Stimulated activated naive B cell treated with anti-CD40 and anti-IgM and Interleukin-4, amounts not matched to agents 10 μg/mL and 1 μg/mL and 100 μg/mL, for 72 hours (primary cell): ENCODE measurements around the gene NOL7.
A peak's percentile ranks its signal among the peaks of the same experiment; 100 is the strongest.

Source experiments
- ATAC-seq, 2 donors: fragments of 150-1000 bp; cut with Tn5 transposase; replicated peaks; 2 replicates each; pipeline ENCODE4 v1.10.0; 2021; ENCODE audit warnings: moderate library complexity in 1 of 2
- DNase-seq: peaks from one replicate; pipeline ENCODE4 v3.0.0; 2021
- H3K27ac Mint-ChIP-seq: one replicate; pipeline ENCODE4 v1.8.0; 2022; ENCODE audit warnings: mild to moderate bottlenecking, mixed read lengths
- H3K27me3 Mint-ChIP-seq, 2 donors: one replicate each; pipeline ENCODE4 v1.8.0; 2022; ENCODE audit warnings: mixed read lengths in 2 of 2
- H3K36me3 Mint-ChIP-seq, 2 donors: one replicate each; pipeline ENCODE4 v1.8.0; 2022; ENCODE audit warnings: mixed read lengths in 2 of 2, mild to moderate bottlenecking in 1 of 2
- H3K4me1 Mint-ChIP-seq, 2 donors: one replicate each; pipeline ENCODE4 v1.8.0; 2022; ENCODE audit warnings: mixed read lengths in 2 of 2, mild to moderate bottlenecking in 1 of 2
- H3K4me3 Mint-ChIP-seq, 2 donors: one replicate each; pipeline ENCODE4 v1.8.0; 2022; ENCODE audit warnings: mild to moderate bottlenecking in 2 of 2, mixed read lengths in 2 of 2, moderate library complexity in 1 of 2
- H3K9me3 Mint-ChIP-seq, 2 donors: one replicate each; pipeline ENCODE4 v1.8.0; 2022; ENCODE audit warnings: mixed read lengths in 2 of 2, mild to moderate bottlenecking in 1 of 2

Gene NOL7

DNA sequence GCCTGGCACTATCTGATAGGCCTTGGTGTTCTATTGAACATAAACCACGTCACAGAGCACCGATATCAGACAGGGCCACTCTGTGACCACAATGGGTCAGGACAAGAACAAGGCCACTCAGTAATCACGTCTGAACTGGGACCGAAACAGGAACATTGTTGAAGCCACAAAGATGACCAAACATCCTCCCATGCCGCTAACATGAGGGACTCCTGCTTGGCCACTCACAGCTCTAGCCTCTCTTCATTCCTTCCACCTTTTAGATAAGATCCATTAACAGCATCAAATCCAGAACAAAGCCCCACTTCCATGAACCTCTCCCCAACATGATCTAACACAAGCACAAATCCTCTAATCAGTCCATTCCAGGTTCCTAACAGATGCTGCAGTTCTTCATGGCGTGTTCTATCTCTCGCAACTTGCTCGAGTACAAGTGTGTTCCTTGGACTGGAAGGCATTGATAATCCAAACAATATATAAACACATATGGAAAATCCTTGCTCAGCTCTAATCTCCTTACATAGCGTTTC is 33.4 kb upstream of the NOL7 start:
- Mint-ChIP-seq H3K36me3 (peaks cover 29 to 33% of the 10 kb centered on the region in 2 donors), H3K27me3 (no peaks in the 10 kb centered on the region), H3K27ac (no peak overlapping the region), H3K4me1 (no peaks in the 10 kb centered on the region), H3K9me3 (no peaks in the 10 kb centered on the region), H3K4me3 (no peak overlapping the region)
- ATAC-seq: no peak
- no peak for DNase-seq

GRCh38 chr6:13586603-13587542 is 28.3 kb upstream of the NOL7 start:
- no peaks in the 10 kb centered on the region for H3K9me3 Mint-ChIP-seq
- DNase-seq (no peak), ATAC-seq (no peak)
- peaks cover 32 to 38% of the 10 kb centered on the region in 2 donors for H3K36me3 Mint-ChIP-seq
- H3K4me1 Mint-ChIP-seq: no peaks in the 10 kb centered on the region
- no peak overlapping the region for H3K4me3 Mint-ChIP-seq
- H3K27me3 Mint-ChIP-seq: no peaks in the 10 kb centered on the region
- H3K27ac Mint-ChIP-seq: no peak overlapping the region

GRCh38 chr6:13589801-13590200 is 25.3 kb upstream of the NOL7 start:
- Mint-ChIP-seq H3K4me1 (no peaks in the 10 kb centered on the region), H3K4me3 (no peak overlapping the region), H3K27me3 (no peaks in the 10 kb centered on the region), H3K27ac (no peak overlapping the region), H3K36me3 (peaks cover 24 to 35% of the 10 kb centered on the region in 2 donors), H3K9me3 (no peaks in the 10 kb centered on the region)
- ATAC-seq (no peak), DNase-seq (no peak)

- H3K4me3 Mint-ChIP-seq: no peak overlapping the region
- no peak for DNase-seq
- H3K36me3 Mint-ChIP-seq: peaks cover 20 to 32% of the 10 kb centered on the region in 2 donors
- no peaks in the 10 kb centered on the region for H3K9me3 Mint-ChIP-seq
- H3K4me1 Mint-ChIP-seq: no peaks in the 10 kb centered on the region
- no peak for ATAC-seq
- no peak overlapping the region for H3K27ac Mint-ChIP-seq
- no peaks in the 10 kb centered on the region for H3K27me3 Mint-ChIP-seq
Observed at GRCh38 chr6:13590574-13591153, 24.5 kb upstream of the NOL7 start.

DNA sequence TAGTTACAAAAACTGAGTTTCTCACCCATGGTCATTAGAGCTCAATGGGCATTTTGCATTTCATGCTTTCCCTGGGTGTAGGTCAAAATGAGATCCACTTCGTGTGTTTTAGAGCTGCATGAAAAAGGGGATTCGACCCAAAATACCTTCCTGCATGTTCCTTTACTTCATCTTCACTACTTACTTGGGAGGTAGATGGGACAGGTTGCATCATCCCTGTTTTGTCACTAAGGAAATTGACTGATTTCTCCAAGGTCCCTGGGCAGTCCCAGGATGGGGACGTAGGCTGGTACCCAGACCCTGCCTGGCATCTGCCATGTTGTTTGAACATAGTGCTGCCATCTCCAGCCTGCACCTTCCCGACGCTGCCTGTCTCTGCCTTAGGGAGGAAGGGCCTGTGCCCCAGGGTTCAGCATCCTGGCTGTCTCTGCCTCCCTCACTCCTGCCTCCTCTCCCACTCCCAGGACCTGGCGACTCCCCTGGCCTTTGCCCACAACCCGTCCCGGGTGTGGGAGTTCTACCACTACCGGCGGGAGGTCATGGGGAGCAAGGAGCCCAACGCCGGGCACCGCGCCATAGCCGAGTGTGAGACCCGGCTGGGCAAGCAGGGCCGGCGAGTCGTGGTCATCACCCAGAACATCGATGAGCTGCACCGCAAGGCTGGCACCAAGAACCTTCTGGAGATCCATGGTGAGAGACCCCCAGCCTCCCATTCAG is 23.8 kb upstream of the NOL7 start:
- H3K9me3 Mint-ChIP-seq: no peaks in the 10 kb centered on the region
- no peaks in the 10 kb centered on the region for H3K27me3 Mint-ChIP-seq
- no peak overlapping the region for H3K27ac Mint-ChIP-seq
- peaks cover 23 to 32% of the 10 kb centered on the region in 2 donors for H3K36me3 Mint-ChIP-seq
- H3K4me1 Mint-ChIP-seq: no peaks in the 10 kb centered on the region
- DNase-seq (no peak), ATAC-seq (no peak)
- no peak overlapping the region for H3K4me3 Mint-ChIP-seq

GRCh38 chr6:13593103-13593502 is 22.0 kb upstream of the NOL7 start:
- Mint-ChIP-seq H3K27ac (no peak overlapping the region), H3K4me1 (no peaks in the 10 kb centered on the region), H3K27me3 (no peaks in the 10 kb centered on the region), H3K36me3 (peaks cover 27 to 28% of the 10 kb centered on the region in 2 donors), H3K4me3 (no peak overlapping the region), H3K9me3 (no peaks in the 10 kb centered on the region)
- ATAC-seq: no peak
- no peak for DNase-seq

GRCh38 chr6:13593720-13594119 is 21.4 kb upstream of the NOL7 start:
- ATAC-seq (no peak), DNase-seq (no peak)
- H3K27me3 Mint-ChIP-seq: no peaks in the 10 kb centered on the region
- no peaks in the 10 kb centered on the region for H3K9me3 Mint-ChIP-seq
- no peak overlapping the region for H3K4me3 Mint-ChIP-seq
- no peaks in the 10 kb centered on the region for H3K4me1 Mint-ChIP-seq
- H3K27ac Mint-ChIP-seq: no peak overlapping the region
- peaks cover 32% of the 10 kb centered on the region in 2 donors for H3K36me3 Mint-ChIP-seq

DNA sequence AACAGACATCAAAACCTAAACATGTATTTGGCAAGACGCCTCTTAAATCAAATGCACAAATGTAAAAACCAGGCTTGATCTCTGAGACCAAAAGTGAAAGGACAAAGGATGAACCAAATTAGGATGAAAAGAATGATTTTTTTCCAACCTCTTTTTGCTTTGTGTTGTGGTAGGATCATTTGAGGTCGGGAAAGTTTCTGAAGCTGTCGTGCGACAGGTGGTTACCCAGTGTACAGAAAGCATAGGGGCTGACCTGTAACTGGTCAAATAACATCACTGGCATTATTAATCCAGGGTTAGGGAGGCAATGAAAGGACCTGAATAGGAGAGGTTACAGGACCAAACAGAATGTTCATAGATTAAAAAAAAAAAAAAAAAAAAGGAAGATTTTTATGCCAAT is 18.1 kb upstream of the NOL7 start:
- no peaks in the 10 kb centered on the region for H3K4me1 Mint-ChIP-seq
- peaks cover 31 to 44% of the 10 kb centered on the region in 2 donors for H3K36me3 Mint-ChIP-seq
- no peak for DNase-seq

GRCh38 chr6:13600036-13600435 is 15.1 kb upstream of the NOL7 start:
- Mint-ChIP-seq H3K36me3 (peaks cover 33 to 52% of the 10 kb centered on the region in 2 donors), H3K4me3 (no peak overlapping the region), H3K4me1 (no peaks in the 10 kb centered on the region), H3K27ac (no peak overlapping the region), H3K9me3 (no peaks in the 10 kb centered on the region), H3K27me3 (no peaks in the 10 kb centered on the region)
- DNase-seq (no peak), ATAC-seq (no peak)

More for the DNA sequence above, 18.1 kb upstream of the NOL7 start:
- ATAC-seq: no peak
- Mint-ChIP-seq H3K27ac (no peak overlapping the region), H3K27me3 (no peaks in the 10 kb centered on the region), H3K4me3 (no peak overlapping the region), H3K9me3 (no peaks in the 10 kb centered on the region)

- Mint-ChIP-seq H3K36me3 (peaks cover 28 to 45% of the 10 kb centered on the region in 2 donors), H3K27ac (no peak overlapping the region)
- no peak for ATAC-seq
Observed at GRCh38 chr6:13604135-13604534, 11.0 kb upstream of the NOL7 start.

GRCh38 chr6:13604546-13605416 is 10.4 kb upstream of the NOL7 start:
- Mint-ChIP-seq H3K36me3 (peaks cover 28 to 41% of the 10 kb centered on the region in 2 donors), H3K4me3 (no peak overlapping the region), H3K27me3 (no peaks in the 10 kb centered on the region), H3K9me3 (no peaks in the 10 kb centered on the region), H3K4me1 (no peaks in the 10 kb centered on the region), H3K27ac (no peak overlapping the region)
- ATAC-seq: no peak
- DNase-seq: no peak

More at GRCh38 chr6:13604135-13604534, 11.0 kb upstream of the NOL7 start:
- H3K9me3 Mint-ChIP-seq: no peaks in the 10 kb centered on the region
- DNase-seq: no peak
- H3K4me3 Mint-ChIP-seq: no peak overlapping the region
- H3K27me3 Mint-ChIP-seq: no peaks in the 10 kb centered on the region
- H3K4me1 Mint-ChIP-seq: no peaks in the 10 kb centered on the region

GRCh38 chr6:13605634-13606033 is 9.5 kb upstream of the NOL7 start:
- H3K9me3 Mint-ChIP-seq: no peaks in the 10 kb centered on the region
- ATAC-seq (no peak), DNase-seq (no peak)
- peaks cover 2 to 5% of the 10 kb centered on the region in 2 donors for H3K4me1 Mint-ChIP-seq
- peaks cover 29 to 39% of the 10 kb centered on the region in 2 donors for H3K36me3 Mint-ChIP-seq
- H3K27ac Mint-ChIP-seq: no peak overlapping the region
- no peaks in the 10 kb centered on the region for H3K27me3 Mint-ChIP-seq
- no peak overlapping the region for H3K4me3 Mint-ChIP-seq

DNA sequence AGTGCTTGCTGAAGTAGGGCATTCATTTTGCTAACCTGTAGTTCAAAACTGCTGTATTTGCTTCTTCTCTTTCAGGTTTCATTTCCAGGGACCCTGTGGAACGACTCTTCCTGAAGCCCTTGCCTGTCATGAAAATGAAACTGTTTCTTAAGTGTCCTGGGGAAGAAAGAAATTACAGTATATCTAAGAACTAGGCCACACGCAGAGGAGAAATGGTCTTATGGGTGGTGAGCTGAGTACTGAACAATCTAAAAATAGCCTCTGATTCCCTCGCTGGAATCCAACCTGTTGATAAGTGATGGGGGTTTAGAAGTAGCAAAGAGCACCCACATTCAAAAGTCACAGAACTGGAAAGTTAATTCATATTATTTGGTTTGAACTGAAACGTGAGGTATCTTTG is 3.4 kb upstream of the NOL7 start:
- no peak for DNase-seq
- no peaks in the 10 kb centered on the region for H3K9me3 Mint-ChIP-seq
- peaks cover 11 to 32% of the 10 kb centered on the region in 2 donors for H3K4me1 Mint-ChIP-seq
- no peaks in the 10 kb centered on the region for H3K27me3 Mint-ChIP-seq
- peaks cover 12 to 23% of the 10 kb centered on the region in 2 donors for H3K36me3 Mint-ChIP-seq
- peak overlapping the region; percentile 39 for H3K27ac Mint-ChIP-seq
- H3K4me3 Mint-ChIP-seq: no peak overlapping the region
- no peak for ATAC-seq
